DMS114 treated with DMSO at 0.1 percent for 48 hours (cell line): ENCODE data around the gene BLCAP.
A peak's percentile ranks its signal among the peaks of the same experiment; 100 is the strongest.
"Not testable (repeated sequence)": the region's sequence is repeated elsewhere in the genome, so short reads cannot be mapped to it uniquely, and the experiment has no call there.

ENCODE experiments used
- DNase-seq: peaks from one replicate; lab custom pipeline; 2025; ENCODE audit not compliant: unreplicated experiment; lab: John Stamatoyannopoulos, UW

Gene BLCAP

GRCh38 chr20:37558306-37558705 lies 30.6 kb upstream of the BLCAP start:
- DNase-seq: no peak

GRCh38 chr20:37556538-37556937 lies 28.9 kb upstream of the BLCAP start:
- DNase-seq: no peak

- not testable (repeated sequence) for DNase-seq
These were observed 27.1 kb upstream of the BLCAP start for GRCh38 chr20:37554721-37555298.

GRCh38 chr20:37552415-37552814 lies 24.7 kb upstream of the BLCAP start:
- DNase-seq: no peak

GRCh38 chr20:37551660-37552059 lies 24.0 kb upstream of the BLCAP start:
- DNase-seq: not testable (repeated sequence)

GRCh38 chr20:37550101-37550920 lies 22.6 kb upstream of the BLCAP start:
- not testable (repeated sequence) for DNase-seq

- DNase-seq: no peak
These were observed 20.2 kb upstream of the BLCAP start for GRCh38 chr20:37547912-37548311.

- DNase-seq: no peak
These were observed 17.8 kb upstream of the BLCAP start for GRCh38 chr20:37545516-37545915.

- no peak for DNase-seq
These were observed 16.7 kb upstream of the BLCAP start for GRCh38 chr20:37544386-37544785.

GRCh38 chr20:37543828-37544227 lies 16.2 kb upstream of the BLCAP start:
- no peak for DNase-seq

- DNase-seq: no peak
These were observed 14.6 kb upstream of the BLCAP start for GRCh38 chr20:37542281-37542680.

GRCh38 chr20:37541326-37541725 lies 13.7 kb upstream of the BLCAP start:
- no peak for DNase-seq

GRCh38 chr20:37540838-37541237 lies 13.2 kb upstream of the BLCAP start:
- DNase-seq: not testable (repeated sequence)

- no peak for DNase-seq
These were observed 12.3 kb upstream of the BLCAP start for GRCh38 chr20:37540001-37540400.

GRCh38 chr20:37539424-37539823 lies 11.7 kb upstream of the BLCAP start:
- no peak for DNase-seq

- no peak for DNase-seq
These were observed 10.3 kb upstream of the BLCAP start for GRCh38 chr20:37538003-37538402.

- DNase-seq: no peak
These were observed 9.8 kb upstream of the BLCAP start for GRCh38 chr20:37537505-37537904.

GRCh38 chr20:37535443-37536132 lies 7.9 kb upstream of the BLCAP start:
- no peak for DNase-seq

GRCh38 chr20:37534401-37535157 lies 6.9 kb upstream of the BLCAP start:
- DNase-seq: peak; percentile 66

GRCh38 chr20:37533154-37533715 lies 5.6 kb upstream of the BLCAP start:
- no peak for DNase-seq

- no peak for DNase-seq
These were observed 4.2 kb upstream of the BLCAP start for GRCh38 chr20:37531856-37532255.
